Measurements from ENCODE around the gene MRPL12.

GRCh38 chr17:81717049-81717765 lies 14.0 kb downstream of the MRPL12 start:
- TF ChIP-seq POLR2A (IDR thresholded peaks at IDR 0.05; ENCODE audit: low read depth, low read length) (no peak), POLR2AphosphoS5 (IDR thresholded peaks at IDR 0.05; ENCODE audit: low read depth, low read length) (no peak), TAF1 (IDR thresholded peaks at IDR 0.05; ENCODE audit: borderline replicate concordance, low read depth, low read length) (no peak)
